Activated CD8-positive, alpha-beta T cell treated with anti-CD3 and anti-CD28 coated beads for 36 hours (primary cell): ENCODE results near the gene CD3E. TPM values are rescaled to one million over a fixed set of nuclear protein-coding genes. Genes with fewer than 3 reads are reported as not detected.

ENCODE experiments used
- ATAC-seq: fragments of 200-7000 bp; cut with Tn5 transposase; one replicate; pipeline ENCODE4 v1.10.0; 2021; ENCODE audit warnings: mild to moderate bottlenecking, moderate library complexity
- CTCF ChIA-PET: fragments of 350-600 bp; sonication (Branson Sonifier 250); formaldehyde crosslinking; loops from one replicate; lab custom pipeline; 2021; ENCODE audit warnings: antibody characterized with exemption; lab: Charles Lee
- POLR2A ChIA-PET: fragments of 350-600 bp; sonication (Branson Sonifier 250); formaldehyde crosslinking; loops from one replicate; lab custom pipeline; 2021; ENCODE audit warnings: antibody characterized with exemption; lab: Charles Lee
- DNase-seq: peaks from one replicate; pipeline ENCODE4 v3.0.0-alpha.2; 2020
- H3K27ac Mint-ChIP-seq: one replicate; pipeline ENCODE4 v1.8.0; 2021; ENCODE audit warnings: mild to moderate bottlenecking, mixed read lengths
- H3K27me3 Mint-ChIP-seq: one replicate; pipeline ENCODE4 v1.8.0; 2021; ENCODE audit warnings: mixed read lengths
- H3K36me3 Mint-ChIP-seq: one replicate; pipeline ENCODE4 v1.8.0; 2021; ENCODE audit warnings: low read depth, mixed read lengths
- H3K4me1 Mint-ChIP-seq: one replicate; pipeline ENCODE4 v1.8.0; 2021; ENCODE audit warnings: low read depth, mixed read lengths
- H3K4me3 Mint-ChIP-seq: one replicate; pipeline ENCODE4 v1.8.0; 2021; ENCODE audit warnings: mild to moderate bottlenecking, moderate library complexity, mixed read lengths
- H3K9me3 Mint-ChIP-seq: one replicate; pipeline ENCODE4 v1.8.0; 2021; ENCODE audit warnings: mixed read lengths
- CTCF ChIP-seq: fragments of 200-600 bp; IDR thresholded peaks from one replicate; pipeline ENCODE4 v1.8.0; 2022; ENCODE audit warnings: antibody characterized with exemption, mild to moderate bottlenecking
- intact Hi-C: fragments of 100-400 bp; cut with micrococcal nuclease; formaldehyde crosslinking; loops from one replicate; pipeline ENCODE4 v1.10.0; 2022
- total RNA-seq, 2 experiments: library from RNA; stranded (reverse); gene quantifications; one replicate each; pipeline ENCODE4 v1.2.3, GENCODE V29; 2021

CD3E gene
- total RNA-seq, 2 experiments from 2014 or later, result 372 to 387 TPM

- no peak for TF ChIP-seq CTCF
- Mint-ChIP-seq H3K4me3 (no peak overlapping the region), H3K4me1 (peaks cover 88% of the 10 kb centered on the region), H3K9me3 (peaks cover 5% of the 10 kb centered on the region), H3K36me3 (peaks cover 87% of the 10 kb centered on the region), H3K27me3 (no peaks in the 10 kb centered on the region), H3K27ac (peak overlapping the region; percentile 77)
- DNase-seq (no peak), ATAC-seq (no peak)
- POLR2A ChIA-PET, result interaction anchor here (0.9 to 1.2 kb wide), 2 partner anchors 10 to 115 kb away, joined by 3 read pairs; no protein-coding TSS in a partner anchor
- intact Hi-C loops, result no loop called here
- CTCF ChIA-PET, result interaction anchor here (1.3 to 2.3 kb wide), 3 partner anchors 21 to 147 kb away, joined by 4 to 8 read pairs (median 5); no protein-coding TSS in a partner anchor
Measured at GRCh38 chr11:118313242-118313641, 8.7 kb downstream of the CD3E start.

GRCh38 chr11:118314988-118315411 is 10.5 kb downstream of the CD3E start:
- Mint-ChIP-seq H3K36me3 (peaks cover 70% of the 10 kb centered on the region), H3K27ac (peak overlapping the region; percentile 88), H3K9me3 (peaks cover 5% of the 10 kb centered on the region), H3K27me3 (no peaks in the 10 kb centered on the region), H3K4me3 (peak overlapping the region; percentile 45), H3K4me1 (peaks cover 88% of the 10 kb centered on the region)
- ATAC-seq (no peak), DNase-seq (no peak)
- TF ChIP-seq CTCF, result no peak
- ChIA-PET POLR2A (interaction anchor here (0.7 to 1.1 kb wide), 2 partner anchors 60 to 105 kb away, joined by 3 read pairs; no protein-coding TSS in a partner anchor), CTCF (interaction anchor here (0.7 to 1.2 kb wide), 4 partner anchors 10 to 38 kb away, joined by 3 to 5 read pairs (median 3); partner anchors contain the start of gene CD3E)
- intact Hi-C loops, result no loop called here

GRCh38 chr11:118318124-118318523 is 13.6 kb downstream of the CD3E start:
- TF ChIP-seq CTCF, result no peak
- POLR2A ChIA-PET, result interaction anchor here (0.9 kb wide), 1 partner anchor 39 kb away, joined by 4 read pairs; no protein-coding TSS in a partner anchor
- no peak for DNase-seq
- Mint-ChIP-seq H3K36me3 (peaks cover 51% of the 10 kb centered on the region), H3K27me3 (no peaks in the 10 kb centered on the region), H3K27ac (peak overlapping the region; percentile 50), H3K4me3 (no peak overlapping the region), H3K9me3 (peaks cover 3% of the 10 kb centered on the region), H3K4me1 (peaks cover 82% of the 10 kb centered on the region)
- ATAC-seq, result no peak
- CTCF ChIA-PET, result interaction anchor here (0.9 to 1.1 kb wide), 2 partner anchors 10 to 147 kb away, joined by 3 to 4 read pairs; no protein-coding TSS in a partner anchor
- intact Hi-C loops, result no loop called here

- Mint-ChIP-seq H3K27ac (peak overlapping the region; percentile 26), H3K36me3 (peaks cover 50% of the 10 kb centered on the region), H3K9me3 (peaks cover 3% of the 10 kb centered on the region), H3K4me3 (no peak overlapping the region), H3K27me3 (no peaks in the 10 kb centered on the region), H3K4me1 (peaks cover 81% of the 10 kb centered on the region)
- CTCF ChIA-PET, result interaction anchor here (0.9 to 1.1 kb wide), 2 partner anchors 9 to 148 kb away, joined by 3 to 4 read pairs; no protein-coding TSS in a partner anchor
- POLR2A ChIA-PET, result interaction anchor here (0.9 kb wide), 1 partner anchor 39 kb away, joined by 4 read pairs; no protein-coding TSS in a partner anchor
- TF ChIP-seq CTCF, result no peak
- ATAC-seq, result no peak
- DNase-seq, result no peak
- intact Hi-C loops, result no loop called here
Measured at GRCh38 chr11:118318581-118319336, 14.2 kb downstream of the CD3E start.

GRCh38 chr11:118319337-118319707 is 14.8 kb downstream of the CD3E start:
- H3K27ac Mint-ChIP-seq, result peak overlapping the region; percentile 2
- no peaks in the 10 kb centered on the region for H3K27me3 Mint-ChIP-seq
- ChIA-PET CTCF (no interaction called here), POLR2A (no interaction called here)
- DNase-seq (no peak), ATAC-seq (no peak)
- intact Hi-C loops, result no loop called here
- no peak overlapping the region for H3K4me3 Mint-ChIP-seq
- peaks cover 76% of the 10 kb centered on the region for H3K4me1 Mint-ChIP-seq
- peaks cover 45% of the 10 kb centered on the region for H3K36me3 Mint-ChIP-seq
- H3K9me3 Mint-ChIP-seq, result peaks cover 3% of the 10 kb centered on the region
- TF ChIP-seq CTCF, result no peak
